ENCODE results near the gene CPA1.

CPA1 gene

DNA sequence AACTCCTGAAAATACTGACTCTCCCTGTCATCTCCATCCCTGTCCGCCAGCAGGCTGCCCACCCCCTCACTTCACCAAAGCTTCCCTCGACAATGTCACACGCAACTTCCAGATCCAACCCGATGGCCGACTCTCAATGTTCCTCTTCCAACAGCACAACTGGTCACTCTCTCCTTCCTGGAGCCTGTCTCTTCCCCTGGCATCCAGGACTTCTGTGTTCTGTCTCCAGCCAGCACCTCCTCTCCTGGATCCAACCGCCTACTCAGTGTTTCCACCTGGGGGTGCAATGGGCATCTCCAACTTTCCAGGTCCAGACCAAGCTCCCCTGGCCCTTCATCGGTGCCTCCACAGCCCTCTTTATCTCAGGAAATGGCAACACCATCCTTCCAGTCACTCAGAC, 27.1 kb upstream of the CPA1 start:
- no peak for DNase-seq (ENCODE audit: insufficient read length, low spot score)
- no peak for FAIRE-seq

GRCh38 chr7:130356121-130356875, 24.0 kb upstream of the CPA1 start:
- FAIRE-seq (no peak), DNase-seq (ENCODE audit: insufficient read length, low spot score) (no peak)

GRCh38 chr7:130356876-130357611, 23.2 kb upstream of the CPA1 start:
- DNase-seq (ENCODE audit: insufficient read length, low spot score) (no peak), FAIRE-seq (no peak)

GRCh38 chr7:130358471-130358870, 21.8 kb upstream of the CPA1 start:
- FAIRE-seq (no peak), DNase-seq (ENCODE audit: insufficient read length, low spot score) (no peak)

GRCh38 chr7:130359276-130359857, 20.9 kb upstream of the CPA1 start:
- FAIRE-seq (no peak), DNase-seq (ENCODE audit: insufficient read length, low spot score) (no peak)

DNA sequence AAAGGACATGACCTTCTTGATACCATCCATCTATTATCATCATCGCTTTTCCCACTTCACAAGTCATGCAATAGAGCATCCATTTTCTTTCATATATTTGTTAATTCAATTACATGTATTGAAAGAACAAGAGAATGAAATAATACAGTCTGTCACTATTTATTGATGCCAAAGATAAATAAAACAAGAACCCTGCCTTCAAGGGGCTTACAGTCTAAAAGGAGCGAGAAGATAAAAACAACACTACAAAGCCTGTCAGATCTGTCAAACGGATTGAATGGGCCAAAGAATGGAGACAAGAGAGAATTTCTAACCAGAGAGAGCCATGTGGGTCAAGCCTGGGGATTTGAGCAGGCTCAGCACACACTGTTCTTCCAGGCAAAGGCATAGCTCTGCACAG, 19.8 kb upstream of the CPA1 start:
- DNase-seq (ENCODE audit: insufficient read length, low spot score) (no peak), FAIRE-seq (no peak)

DNA sequence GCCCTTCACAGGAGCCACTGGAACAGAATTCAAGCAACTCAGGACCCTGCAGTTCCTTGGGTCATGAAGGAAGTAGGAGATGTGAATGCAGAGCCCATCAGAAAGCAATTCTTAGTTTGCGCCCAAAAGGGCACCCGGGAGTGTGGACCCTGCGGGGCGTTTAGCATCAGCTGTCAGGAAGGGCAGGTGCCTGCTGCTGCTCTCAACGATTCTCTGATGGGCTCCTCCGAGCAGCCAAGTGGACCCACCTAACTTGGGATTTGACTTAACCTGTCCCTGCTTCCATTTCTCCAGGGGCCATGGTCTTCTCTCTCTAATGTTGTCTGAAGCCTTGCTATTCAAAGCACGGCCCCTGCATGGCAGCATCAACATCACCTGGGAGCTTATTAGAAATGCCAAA, 18.6 kb upstream of the CPA1 start:
- no peak for DNase-seq (ENCODE audit: insufficient read length, low spot score)
- no peak for FAIRE-seq

DNA sequence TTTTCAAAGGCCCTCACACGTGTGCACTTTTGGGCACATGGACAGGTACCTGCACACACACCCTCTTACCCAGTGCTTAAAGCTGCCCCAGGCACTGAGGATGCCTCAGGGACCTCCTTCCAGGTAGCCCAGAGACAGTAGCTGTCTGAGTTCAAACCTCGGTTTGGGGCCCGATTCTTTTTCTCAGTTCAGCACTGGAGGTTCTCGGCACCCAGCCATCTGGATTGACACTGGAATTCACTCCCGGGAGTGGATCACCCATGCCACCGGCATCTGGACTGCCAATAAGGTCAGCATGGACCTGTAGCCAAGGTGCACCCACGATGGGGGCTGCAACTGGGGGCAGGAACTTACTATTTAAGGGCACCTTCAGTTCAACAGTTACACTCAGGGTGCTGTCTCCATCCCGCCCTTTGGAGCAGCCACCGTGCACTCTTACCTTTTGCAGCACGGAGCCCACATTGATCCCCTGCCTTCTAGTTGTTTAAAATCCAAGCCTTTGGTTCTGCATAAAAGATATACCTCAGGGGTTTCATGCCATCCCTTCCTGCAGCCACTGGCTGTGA, 18.0 kb upstream of the CPA1 start:
- DNase-seq (ENCODE audit: insufficient read length, low spot score) (no peak), FAIRE-seq (no peak)

GRCh38 chr7:130363026-130363847, 17.1 kb upstream of the CPA1 start:
- no peak for DNase-seq (ENCODE audit: insufficient read length, low spot score)
- no peak for FAIRE-seq

- FAIRE-seq: no peak
- DNase-seq (ENCODE audit: insufficient read length, low spot score): no peak
Measured at GRCh38 chr7:130364451-130364850, 15.8 kb upstream of the CPA1 start.

DNA sequence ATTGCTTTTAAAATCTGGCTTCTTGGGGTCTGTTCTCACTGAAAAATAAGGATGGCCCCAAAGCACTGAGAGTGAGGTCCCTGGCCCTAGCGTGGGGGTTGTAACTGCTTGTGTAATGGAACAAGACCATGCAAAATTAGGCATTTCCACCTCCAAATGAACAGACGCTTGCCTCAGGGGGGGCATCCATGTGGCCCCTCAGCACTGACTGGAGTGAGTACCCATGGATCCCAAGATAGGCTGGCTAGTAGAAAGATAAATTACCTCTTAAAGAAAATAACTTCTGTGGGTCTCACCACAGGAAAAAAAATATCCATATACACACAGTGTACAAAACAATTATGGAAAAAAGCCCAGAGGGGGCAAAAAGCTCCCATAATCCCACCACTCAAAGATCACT, 15.2 kb upstream of the CPA1 start:
- DNase-seq (ENCODE audit: insufficient read length, low spot score) (no peak), FAIRE-seq (no peak)

DNA sequence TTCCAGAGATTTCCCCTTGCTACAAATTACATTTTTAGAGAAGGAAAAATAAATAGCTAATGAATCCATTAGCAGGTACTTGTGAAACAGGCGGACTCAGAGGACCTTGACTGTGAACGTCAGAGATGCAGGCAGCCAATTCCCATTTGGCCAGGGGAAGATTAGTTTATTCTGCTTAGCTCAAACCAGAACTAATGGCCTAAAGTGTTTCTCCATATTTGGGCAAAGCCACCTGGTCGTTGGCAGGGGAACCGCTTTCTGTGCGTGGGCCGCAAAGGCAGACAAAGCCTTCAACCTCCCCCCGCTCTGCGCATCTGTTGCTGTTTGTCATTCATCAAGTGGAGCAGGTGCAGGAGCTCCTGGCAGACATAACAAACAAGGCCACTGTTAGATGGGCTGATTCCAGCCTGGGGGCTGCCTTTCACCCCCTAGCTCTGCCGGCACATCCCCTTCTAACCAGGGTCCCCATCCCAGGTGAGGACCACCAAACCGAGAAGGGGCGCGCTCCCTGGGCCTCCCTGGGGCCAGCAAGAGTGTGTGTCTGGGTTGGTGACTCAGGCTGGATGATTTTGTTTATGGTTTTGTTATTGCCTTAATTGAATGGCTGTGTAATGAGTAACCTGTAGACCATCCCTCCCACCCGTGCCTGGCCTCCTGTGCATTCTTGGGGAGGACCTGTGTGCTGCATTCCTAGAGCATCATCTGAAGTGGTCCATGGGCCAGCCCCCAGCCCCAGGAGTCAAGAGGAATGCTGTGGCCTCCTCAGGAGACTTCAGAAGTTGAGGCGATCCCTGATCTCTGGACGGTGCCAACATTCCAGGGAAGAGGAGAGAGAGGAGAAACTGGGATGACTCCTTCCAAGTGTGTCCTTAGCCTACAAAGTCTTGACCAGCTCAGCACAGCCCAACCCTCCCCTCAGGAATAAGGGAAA, 14.5 kb upstream of the CPA1 start:
- DNase-seq (ENCODE audit: insufficient read length, low spot score) (peak; percentile 30), FAIRE-seq (no peak)

DNA sequence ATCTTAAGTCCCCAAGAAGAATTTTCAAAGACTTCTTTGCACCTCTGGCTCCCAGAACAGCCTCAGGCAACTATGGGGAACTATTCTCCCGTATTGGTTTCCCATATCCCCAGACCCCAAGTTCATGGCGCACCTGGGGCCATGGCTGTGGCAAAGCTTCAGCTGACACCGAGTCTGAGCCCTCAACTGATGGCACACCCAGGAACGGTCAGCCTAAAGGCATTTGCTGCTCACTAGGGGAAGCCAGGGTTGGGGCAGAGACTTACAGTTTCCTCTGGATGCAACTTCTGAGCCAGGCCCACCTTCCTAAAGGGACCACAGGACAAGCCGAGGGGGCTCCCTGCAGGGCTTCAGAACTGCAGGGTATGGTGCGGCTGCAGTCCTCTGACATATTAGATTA, 13.7 kb upstream of the CPA1 start:
- FAIRE-seq: no peak

DNA sequence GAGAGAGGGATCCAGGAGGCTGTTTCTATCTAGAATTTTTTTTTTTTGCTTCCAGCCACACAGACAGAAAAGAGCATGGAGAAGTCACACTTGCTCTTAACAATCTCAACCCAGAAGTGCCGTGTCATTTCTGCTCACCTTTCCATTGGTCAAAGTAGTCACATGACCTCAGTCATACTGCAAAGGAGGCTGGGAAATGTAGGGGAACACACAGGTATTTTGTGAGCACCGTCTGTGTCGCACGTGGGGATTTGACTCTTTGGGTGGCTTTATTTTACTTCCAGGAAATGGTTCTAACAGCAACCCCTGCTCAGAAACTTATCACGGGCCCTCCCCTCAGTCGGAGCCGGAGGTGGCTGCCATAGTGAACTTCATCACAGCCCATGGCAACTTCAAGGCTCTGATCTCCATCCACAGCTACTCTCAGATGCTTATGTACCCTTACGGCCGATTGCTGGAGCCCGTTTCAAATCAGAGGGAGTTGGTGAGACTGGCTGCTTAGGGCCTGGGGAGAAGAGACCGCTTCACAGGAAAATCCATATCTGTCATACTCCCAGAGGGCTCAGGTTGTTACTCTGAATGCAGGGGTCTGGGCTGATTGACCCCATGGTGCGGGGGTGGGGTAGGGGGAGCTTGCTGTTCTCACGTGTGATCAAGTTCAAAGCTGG, 13.1 kb upstream of the CPA1 start:
- FAIRE-seq (no peak), DNase-seq (ENCODE audit: insufficient read length, low spot score) (no peak)

More for the DNA sequence above, 13.7 kb upstream of the CPA1 start:
- no peak for DNase-seq (ENCODE audit: insufficient read length, low spot score)

DNA sequence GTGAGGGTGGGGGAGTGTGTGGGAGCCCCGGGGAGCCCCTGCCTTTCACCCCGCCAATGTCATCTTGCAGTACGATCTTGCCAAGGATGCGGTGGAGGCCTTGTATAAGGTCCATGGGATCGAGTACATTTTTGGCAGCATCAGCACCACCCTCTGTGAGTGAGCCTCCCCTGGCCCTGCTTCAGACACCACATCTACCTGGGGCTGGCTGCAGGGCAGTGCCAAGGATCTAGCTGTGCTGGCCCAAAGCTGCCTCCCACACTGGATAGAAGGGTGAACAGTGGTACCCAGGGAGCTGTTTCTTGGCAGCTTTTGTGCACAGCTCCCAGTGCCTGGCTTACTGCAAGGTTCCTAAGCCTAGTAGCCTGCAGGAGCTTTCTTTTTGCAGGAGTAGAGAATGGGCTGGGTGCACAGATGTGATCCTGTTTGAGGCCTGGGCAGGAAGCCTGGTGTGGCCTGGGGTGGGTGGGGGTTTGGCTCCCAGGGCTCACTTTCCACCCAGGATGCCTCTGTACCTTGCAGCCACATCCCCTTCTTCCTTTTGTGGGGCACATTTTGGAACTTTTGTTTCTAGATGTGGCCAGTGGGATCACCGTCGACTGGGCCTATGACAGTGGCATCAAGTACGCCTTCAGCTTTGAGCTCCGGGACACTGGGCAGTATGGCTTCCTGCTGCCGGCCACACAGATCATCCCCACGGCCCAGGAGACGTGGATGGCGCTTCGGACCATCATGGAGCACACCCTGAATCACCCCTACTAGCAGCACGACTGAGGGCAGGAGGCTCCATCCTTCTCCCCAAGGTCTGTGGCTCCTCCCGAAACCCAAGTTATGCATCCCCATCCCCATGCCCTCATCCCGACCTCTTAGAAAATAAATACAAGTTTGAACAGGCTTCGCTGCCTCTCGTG, 12.2 kb upstream of the CPA1 start:
- DNase-seq (ENCODE audit: insufficient read length, low spot score) (no peak), FAIRE-seq (no peak)

- DNase-seq (ENCODE audit: insufficient read length, low spot score): no peak
- FAIRE-seq: no peak
Measured at GRCh38 chr7:130369110-130369711, 11.1 kb upstream of the CPA1 start.

GRCh38 chr7:130369831-130370550, 10.3 kb upstream of the CPA1 start:
- DNase-seq (ENCODE audit: insufficient read length, low spot score): no peak
- no peak for FAIRE-seq
